ENCODE data around the gene SCAMP2.
"Not testable (repeated sequence)": the region's sequence is repeated elsewhere in the genome, so short reads cannot be mapped to it uniquely, and the experiment has no call there.

The SCAMP2 gene

DNA sequence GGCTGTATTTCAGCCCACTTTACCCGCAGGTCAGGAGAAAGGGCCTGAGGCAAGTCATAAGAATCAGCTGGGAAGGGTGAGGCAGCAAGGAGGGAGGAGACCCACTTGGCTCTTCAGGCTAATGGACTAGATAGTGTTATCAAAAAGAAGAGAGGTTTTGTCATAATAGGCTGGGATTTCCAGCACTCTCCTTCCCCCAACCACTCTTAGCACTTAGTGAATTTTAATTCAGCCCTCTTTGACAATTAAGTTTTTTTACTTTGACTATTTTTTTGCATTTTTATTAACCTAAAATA lies 17.4 kb upstream of the SCAMP2 start:
- peaks cover 38% of the 10 kb centered on the region for H3K79me2 ChIP-seq (ENCODE audit: low read length)
- peaks cover 31% of the 10 kb centered on the region for H3K36me3 ChIP-seq (replicated peaks; ENCODE audit: low read depth, low read length)
- H3K9me3 ChIP-seq (ENCODE audit: insufficient read depth, low read length), result no peaks in the 10 kb centered on the region
- peaks cover 48% of the 10 kb centered on the region for H3K4me1 ChIP-seq (ENCODE audit: low read length)
- no peak overlapping the region for H2AFZ ChIP-seq (ENCODE audit: low read depth, low read length)
- peak overlapping the region; percentile 85 for H3K4me3 ChIP-seq (ENCODE audit: low read length)
- no peaks in the 10 kb centered on the region for H4K20me1 ChIP-seq (ENCODE audit: insufficient read depth, low read length)
- TF ChIP-seq EZH2phosphoT487 (IDR thresholded peaks at IDR 0.05; ENCODE audit: low read depth), result no peak
- TF ChIP-seq, protein P1, sequence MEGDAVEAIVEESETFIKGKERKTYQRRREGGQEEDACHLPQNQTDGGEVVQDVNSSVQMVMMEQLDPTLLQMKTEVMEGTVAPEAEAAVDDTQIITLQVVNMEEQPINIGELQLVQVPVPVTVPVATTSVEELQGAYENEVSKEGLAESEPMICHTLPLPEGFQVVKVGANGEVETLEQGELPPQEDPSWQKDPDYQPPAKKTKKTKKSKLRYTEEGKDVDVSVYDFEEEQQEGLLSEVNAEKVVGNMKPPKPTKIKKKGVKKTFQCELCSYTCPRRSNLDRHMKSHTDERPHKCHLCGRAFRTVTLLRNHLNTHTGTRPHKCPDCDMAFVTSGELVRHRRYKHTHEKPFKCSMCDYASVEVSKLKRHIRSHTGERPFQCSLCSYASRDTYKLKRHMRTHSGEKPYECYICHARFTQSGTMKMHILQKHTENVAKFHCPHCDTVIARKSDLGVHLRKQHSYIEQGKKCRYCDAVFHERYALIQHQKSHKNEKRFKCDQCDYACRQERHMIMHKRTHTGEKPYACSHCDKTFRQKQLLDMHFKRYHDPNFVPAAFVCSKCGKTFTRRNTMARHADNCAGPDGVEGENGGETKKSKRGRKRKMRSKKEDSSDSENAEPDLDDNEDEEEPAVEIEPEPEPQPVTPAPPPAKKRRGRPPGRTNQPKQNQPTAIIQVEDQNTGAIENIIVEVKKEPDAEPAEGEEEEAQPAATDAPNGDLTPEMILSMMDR (IDR thresholded peaks at IDR 0.05; ENCODE audit: low read depth, low read length), result no peak
- peak overlapping the region; percentile 92 for H3K27ac ChIP-seq (ENCODE audit: low read length)
- H3K4me2 ChIP-seq (ENCODE audit: low read length), result peak overlapping the region; percentile 98
- H3K27me3 ChIP-seq (ENCODE audit: low read depth, low read length), result no peaks in the 10 kb centered on the region
- peak overlapping the region; percentile 93 for H3K9ac ChIP-seq (ENCODE audit: low read length)

DNA sequence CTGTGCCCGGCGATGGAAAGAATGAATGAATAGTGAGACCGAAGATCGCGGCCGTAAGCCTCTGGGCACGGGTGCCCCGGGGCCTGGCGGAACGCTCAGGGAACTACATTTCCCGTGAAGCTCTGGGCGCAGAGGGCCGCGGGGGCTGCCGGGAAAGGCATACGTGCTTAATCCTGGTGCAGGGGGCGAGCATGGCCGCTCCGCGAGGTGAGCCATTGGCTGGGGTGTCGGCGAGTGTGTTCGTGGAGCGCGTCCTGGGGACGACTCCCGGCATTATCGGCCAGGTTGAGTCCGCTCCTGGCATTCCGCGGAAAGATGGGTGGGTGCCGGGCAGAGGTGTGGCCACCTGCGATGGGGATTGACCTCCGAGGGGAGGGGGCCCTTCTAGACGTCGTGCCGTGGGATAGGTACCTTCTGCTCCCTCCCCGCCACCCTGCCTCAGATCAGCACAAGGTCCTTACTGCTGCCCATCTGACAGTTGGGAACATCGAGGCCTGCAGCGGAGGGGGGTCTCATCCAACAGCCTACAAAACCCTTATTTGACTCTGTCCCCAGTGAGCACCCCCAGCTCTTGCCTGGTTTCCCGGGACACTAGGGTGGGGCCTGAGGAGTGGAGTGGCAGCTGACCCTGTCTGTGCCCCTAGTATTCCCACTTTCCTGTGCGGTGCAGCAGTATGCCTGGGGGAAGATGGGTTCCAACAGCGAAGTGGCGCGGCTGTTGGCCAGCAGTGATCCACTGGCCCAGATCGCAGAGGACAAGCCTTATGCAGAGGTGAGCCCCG lies 16.9 kb upstream of the SCAMP2 start, which contains the start of gene MPI:
MPI (plus strand) TSS at position 160 of the 782 bp plus-strand sequence; CDS start at position 192, 32 bp downstream.
- Histone ChIP-seq H4K20me1 (ENCODE audit: insufficient read depth, low read length) (no peaks in the 10 kb centered on the region), H3K36me3 (replicated peaks; ENCODE audit: low read depth, low read length) (peaks cover 26% of the 10 kb centered on the region), H3K4me2 (ENCODE audit: low read length) (peak within 1 kb of the TSS; percentile 98), H3K4me3 (ENCODE audit: low read length) (peak within 1 kb of the TSS; percentile 85), H2AFZ (ENCODE audit: low read depth, low read length) (peak within 1 kb of the TSS; percentile 90), H3K9ac (ENCODE audit: low read length) (peak within 1 kb of the TSS; percentile 93), H3K4me1 (ENCODE audit: low read length) (peaks cover 48% of the 10 kb centered on the region), H3K9me3 (ENCODE audit: insufficient read depth, low read length) (no peaks in the 10 kb centered on the region), H3K27me3 (ENCODE audit: low read depth, low read length) (no peaks in the 10 kb centered on the region), H3K79me2 (ENCODE audit: low read length) (peaks cover 38% of the 10 kb centered on the region), H3K27ac (ENCODE audit: low read length) (peak within 1 kb of the TSS; percentile 92)
- TF ChIP-seq, protein P1 (IDR thresholded peaks at IDR 0.05; ENCODE audit: low read depth, low read length), result no peak
- no peak for TF ChIP-seq EZH2phosphoT487 (IDR thresholded peaks at IDR 0.05; ENCODE audit: low read depth)

DNA sequence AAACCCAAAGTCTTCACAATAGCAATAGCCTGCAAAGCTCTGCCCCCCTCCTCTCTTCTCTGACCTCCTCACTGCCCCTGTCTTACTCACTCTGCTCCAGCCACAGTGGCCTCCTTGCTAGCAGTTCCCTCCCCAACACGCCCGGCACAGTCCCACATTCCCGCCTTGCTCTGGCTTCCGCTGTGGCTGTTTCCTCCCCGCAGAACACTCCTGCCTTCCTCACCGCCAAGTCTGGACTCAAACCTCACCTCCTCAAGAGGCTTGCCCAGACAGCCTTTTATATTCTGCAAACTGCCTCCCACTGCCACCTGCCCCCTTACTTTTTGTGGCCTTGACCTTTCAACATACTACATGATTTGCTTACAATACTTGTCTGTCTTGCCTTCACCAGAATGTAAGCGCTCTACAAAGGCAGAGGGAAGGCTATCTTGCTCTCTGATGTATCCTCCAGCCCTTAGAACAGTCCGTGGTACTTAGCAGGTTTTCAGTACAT lies 16.3 kb upstream of the SCAMP2 start:
- TF ChIP-seq EZH2phosphoT487 (IDR thresholded peaks at IDR 0.05; ENCODE audit: low read depth), result no peak
- TF ChIP-seq, protein P1 (IDR thresholded peaks at IDR 0.05; ENCODE audit: low read depth, low read length), result no peak
- Histone ChIP-seq H3K27ac (ENCODE audit: low read length) (peak overlapping the region; percentile 92; the same call in 1 of the 2 replicates), H3K27me3 (ENCODE audit: low read depth, low read length) (no peaks in the 10 kb centered on the region), H3K79me2 (ENCODE audit: low read length) (peaks cover 38% of the 10 kb centered on the region), H3K36me3 (replicated peaks; ENCODE audit: low read depth, low read length) (peaks cover 26% of the 10 kb centered on the region), H4K20me1 (ENCODE audit: insufficient read depth, low read length) (no peaks in the 10 kb centered on the region), H3K4me3 (ENCODE audit: low read length) (peak overlapping the region; percentile 85), H3K9ac (ENCODE audit: low read length) (peak overlapping the region; percentile 93), H3K9me3 (ENCODE audit: insufficient read depth, low read length) (no peaks in the 10 kb centered on the region), H3K4me2 (ENCODE audit: low read length) (peak overlapping the region; percentile 98), H3K4me1 (ENCODE audit: low read length) (peaks cover 48% of the 10 kb centered on the region), H2AFZ (ENCODE audit: low read depth, low read length) (peak overlapping the region; percentile 90)

DNA sequence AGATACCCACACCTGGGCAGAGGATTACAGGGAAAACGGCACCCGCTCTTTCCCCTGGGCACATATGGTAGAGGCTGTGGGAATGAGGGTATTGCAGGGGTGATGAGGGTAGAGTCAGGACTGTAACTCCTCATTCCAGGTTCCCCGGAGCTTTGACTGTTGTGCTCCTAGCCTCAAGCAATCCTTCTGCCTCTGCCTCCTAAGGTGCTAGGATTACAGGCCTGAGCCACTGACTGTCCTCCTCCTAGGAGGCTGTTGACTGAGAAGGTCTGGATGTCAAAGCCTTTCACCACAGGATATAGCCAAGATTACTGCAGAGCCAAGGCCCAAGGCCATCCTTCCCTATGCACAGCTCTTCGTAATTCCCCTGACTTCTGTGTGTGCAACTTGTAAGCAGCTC lies 15.6 kb upstream of the SCAMP2 start:
- Histone ChIP-seq H3K27me3 (ENCODE audit: low read depth, low read length) (no peaks in the 10 kb centered on the region), H3K4me1 (ENCODE audit: low read length) (peaks cover 53% of the 10 kb centered on the region), H3K27ac (ENCODE audit: low read length) (no peak overlapping the region), H3K4me2 (ENCODE audit: low read length) (peak overlapping the region; percentile 98), H3K36me3 (replicated peaks; ENCODE audit: low read depth, low read length) (peaks cover 24% of the 10 kb centered on the region), H3K9me3 (ENCODE audit: insufficient read depth, low read length) (no peaks in the 10 kb centered on the region), H3K4me3 (ENCODE audit: low read length) (peak overlapping the region; percentile 85), H3K9ac (ENCODE audit: low read length) (peak overlapping the region; percentile 93; the same call in 1 of the 2 replicates), H2AFZ (ENCODE audit: low read depth, low read length) (no peak overlapping the region), H4K20me1 (ENCODE audit: insufficient read depth, low read length) (no peaks in the 10 kb centered on the region), H3K79me2 (ENCODE audit: low read length) (peaks cover 37% of the 10 kb centered on the region)
- no peak for TF ChIP-seq EZH2phosphoT487 (IDR thresholded peaks at IDR 0.05; ENCODE audit: low read depth)
- TF ChIP-seq, protein P1 (IDR thresholded peaks at IDR 0.05; ENCODE audit: low read depth, low read length), result no peak

DNA sequence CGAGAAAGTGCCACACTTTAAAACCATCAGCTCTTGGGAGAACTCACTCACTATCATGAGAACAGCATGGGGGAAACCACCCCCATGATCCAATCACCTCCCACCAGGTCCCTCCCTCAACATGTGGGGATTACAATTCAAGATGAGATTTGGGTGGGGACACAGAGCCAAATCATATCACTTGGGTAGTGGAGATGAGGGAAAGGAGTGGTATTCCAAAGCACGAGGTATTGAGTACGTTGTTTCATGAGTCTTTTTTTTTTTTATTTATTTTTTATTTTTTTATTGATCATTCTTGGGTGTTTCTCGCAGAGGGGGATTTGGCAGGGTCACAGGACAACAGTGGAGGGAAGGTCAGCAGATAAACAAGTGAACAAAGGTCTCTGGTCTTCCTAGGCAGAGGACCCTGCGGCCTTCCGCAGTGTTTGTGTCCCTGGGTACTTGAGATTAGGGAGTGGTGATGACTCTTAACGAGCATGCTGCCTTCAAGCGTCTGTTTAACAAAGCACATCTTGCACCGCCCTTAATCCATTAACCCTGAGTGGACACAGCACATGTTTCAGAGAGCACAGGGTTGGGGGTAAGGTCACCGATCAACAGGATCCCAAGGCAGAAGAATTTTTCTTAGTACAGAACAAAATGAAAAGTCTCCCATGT lies 14.5 kb upstream of the SCAMP2 start:
- not testable (repeated sequence) for H3K27me3 ChIP-seq (ENCODE audit: low read depth, low read length); H4K20me1 ChIP-seq (ENCODE audit: insufficient read depth, low read length); H3K9ac ChIP-seq (ENCODE audit: low read length); H3K4me2 ChIP-seq (ENCODE audit: low read length); H3K9me3 ChIP-seq (ENCODE audit: insufficient read depth, low read length); H3K27ac ChIP-seq (ENCODE audit: low read length); H2AFZ ChIP-seq (ENCODE audit: low read depth, low read length); H3K4me3 ChIP-seq (ENCODE audit: low read length)
- H3K4me1 ChIP-seq (ENCODE audit: low read length), result peaks cover 42% of the 10 kb centered on the region
- H3K36me3 ChIP-seq (replicated peaks; ENCODE audit: low read depth, low read length), result peaks cover 14% of the 10 kb centered on the region
- peaks cover 26% of the 10 kb centered on the region for H3K79me2 ChIP-seq (ENCODE audit: low read length)
